ENCODE data around the gene OBP2B. TPM values are rescaled to one million over a fixed set of nuclear protein-coding genes. Genes with fewer than 3 reads are reported as not detected.

OBP2B gene
- polyA plus RNA-seq, 1 donor from 2014 or later = not detected

GRCh38 chr9:133202145-133202513 is 6.9 kb downstream of the OBP2B start:
- Histone ChIP-seq H3F3A (ENCODE audit: insufficient read depth, low read length, poor library complexity, severe bottlenecking) (no peaks in the 10 kb centered on the region), H3K27ac (ENCODE audit: low read length) (no peak overlapping the region), H4K20me1 (ENCODE audit: insufficient read depth) (no peaks in the 10 kb centered on the region), H3K9ac (ENCODE audit: low read length) (no peak overlapping the region), H3K4me3 (ENCODE audit: low read length) (no peak overlapping the region), H3K79me2 (replicated peaks; ENCODE audit: insufficient read depth, low read length) (no peaks in the 10 kb centered on the region), H2AFZ (ENCODE audit: low read depth, low read length) (no peak overlapping the region), H3K27me3 (ENCODE audit: insufficient read depth, low read depth, low read length) (no peaks in the 10 kb centered on the region), H3K9me3 (ENCODE audit: low read length) (no peaks in the 10 kb centered on the region), H3K4me2 (ENCODE audit: low read length) (no peak overlapping the region), H3K9me2 (ENCODE audit: insufficient read depth, low read length) (no peaks in the 10 kb centered on the region), H3K36me3 (ENCODE audit: insufficient read depth, low read length) (no peaks in the 10 kb centered on the region)
- TF ChIP-seq SMC3 (conservative IDR thresholded peaks at IDR 0.05; ENCODE audit: poor library complexity) (no peak), RAD21 (conservative IDR thresholded peaks at IDR 0.05) (no peak), REST (IDR thresholded peaks at IDR 0.05; ENCODE audit: borderline replicate concordance) (no peak), MXI1 (conservative IDR thresholded peaks at IDR 0.05; ENCODE audit: poor library complexity, severe bottlenecking) (no peak), POLR2AphosphoS5 (IDR thresholded peaks at IDR 0.05) (no peak), EZH2 (IDR thresholded peaks at IDR 0.05; ENCODE audit: borderline replicate concordance, insufficient read depth, low read length, poor library complexity, severe bottlenecking) (no peak), CTCF (IDR thresholded peaks at IDR 0.05; ENCODE audit: poor library complexity, severe bottlenecking) (no peak)

- no peak for TF ChIP-seq EP300 (conservative IDR thresholded peaks at IDR 0.05; ENCODE audit: poor library complexity, severe bottlenecking)
- TF ChIP-seq SMC3 (conservative IDR thresholded peaks at IDR 0.05; ENCODE audit: poor library complexity) = no peak
- no peak for TF ChIP-seq CTCF (IDR thresholded peaks at IDR 0.05; ENCODE audit: poor library complexity, severe bottlenecking)
- H3K27me3 ChIP-seq (ENCODE audit: insufficient read depth, low read depth, low read length) = no peaks in the 10 kb centered on the region
- H3K36me3 ChIP-seq (ENCODE audit: insufficient read depth, low read length) = no peaks in the 10 kb centered on the region
- H3K9me3 ChIP-seq (ENCODE audit: low read length) = no peaks in the 10 kb centered on the region
- no peak overlapping the region for H3K27ac ChIP-seq (ENCODE audit: low read length)
- H3K9ac ChIP-seq (ENCODE audit: low read length) = no peak overlapping the region
- H2AFZ ChIP-seq (ENCODE audit: low read depth, low read length) = no peak overlapping the region
- no peaks in the 10 kb centered on the region for H4K20me1 ChIP-seq (ENCODE audit: insufficient read depth)
- H3K4me3 ChIP-seq (ENCODE audit: low read length) = no peak overlapping the region
- no peaks in the 10 kb centered on the region for H3K9me2 ChIP-seq (ENCODE audit: insufficient read depth, low read length)
- H3K4me2 ChIP-seq (ENCODE audit: low read length) = no peak overlapping the region
- no peaks in the 10 kb centered on the region for H3K79me2 ChIP-seq (replicated peaks; ENCODE audit: insufficient read depth, low read length)
- H3F3A ChIP-seq (ENCODE audit: insufficient read depth, low read length, poor library complexity, severe bottlenecking) = no peaks in the 10 kb centered on the region
Measured at GRCh38 chr9:133201424-133202144, 7.5 kb downstream of the OBP2B start.

Measured in neural cell (in vitro differentiated cells).